Measurements from ENCODE around the gene PTPRN2. TPM values are rescaled to one million over a fixed set of nuclear protein-coding genes. Genes with fewer than 3 reads are reported as not detected.
"Not testable (repeated sequence)": the region's sequence is repeated elsewhere in the genome, so short reads cannot be mapped to it uniquely, and the experiment has no call there.

The PTPRN2 gene
- total RNA-seq, 2 experiments from 2014 or later, result 7.0 to 7.2 TPM

- POLR2A ChIA-PET, result interaction anchor here (0.7 kb wide), 1 partner anchor 506 kb away, joined by 3 read pairs; no protein-coding TSS in a partner anchor
- H3K4me3 Mint-ChIP-seq, result no peak overlapping the region
- ATAC-seq (no peak), DNase-seq (no peak)
- H3K27ac Mint-ChIP-seq, result no peak overlapping the region
- H3K9me3 Mint-ChIP-seq (ENCODE audit: insufficient read depth), result no peaks in the 10 kb centered on the region
- no peaks in the 10 kb centered on the region for H3K36me3 Mint-ChIP-seq (ENCODE audit: low read depth)
- no peaks in the 10 kb centered on the region for H3K27me3 Mint-ChIP-seq (ENCODE audit: low read depth)
- peaks cover 14% of the 10 kb centered on the region for H3K4me1 Mint-ChIP-seq (ENCODE audit: low read depth)
- CTCF ChIA-PET, result no interaction called here
Measured at GRCh38 chr7:157848508-157849340, 738.9 kb downstream of the PTPRN2 start.

DNA sequence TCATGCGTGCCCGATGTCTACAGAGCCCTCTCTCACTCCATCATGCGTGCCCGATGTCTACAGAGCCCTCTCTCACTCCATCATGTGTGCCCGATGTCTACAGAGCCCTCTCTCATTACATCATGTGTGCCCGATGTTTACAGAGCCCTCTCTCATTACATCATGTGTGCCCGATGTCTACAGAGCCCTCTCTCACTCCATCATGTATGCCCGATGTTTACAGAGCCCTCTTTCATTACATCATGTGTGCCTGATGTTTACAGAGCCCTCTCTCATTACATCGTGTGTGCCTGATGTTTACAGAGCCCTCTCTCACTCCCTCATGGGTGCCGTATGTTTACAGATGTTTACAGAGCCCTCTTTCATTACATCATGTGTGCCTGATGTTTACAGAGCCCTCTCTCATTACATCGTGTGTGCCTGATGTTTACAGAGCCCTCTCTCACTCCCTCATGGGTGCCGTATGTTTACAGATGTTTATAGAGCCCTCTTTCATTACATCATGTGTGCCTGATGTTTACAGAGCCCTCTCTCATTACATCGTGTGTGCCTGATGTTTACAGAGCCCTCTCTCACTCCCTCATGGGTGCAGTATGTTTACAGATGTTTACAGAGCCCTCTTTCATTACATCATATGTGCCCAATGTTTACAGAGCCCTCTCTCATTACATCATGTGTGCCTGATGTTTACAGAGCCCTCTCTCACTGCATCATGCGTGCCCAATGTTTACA lies 739.7 kb downstream of the PTPRN2 start:
- DNase-seq; POLR2A ChIA-PET; ATAC-seq; H3K36me3 Mint-ChIP-seq (ENCODE audit: low read depth); H3K4me3 Mint-ChIP-seq; H3K27ac Mint-ChIP-seq; CTCF ChIA-PET; H3K27me3 Mint-ChIP-seq (ENCODE audit: low read depth); H3K9me3 Mint-ChIP-seq (ENCODE audit: insufficient read depth): not testable (repeated sequence)
- peaks cover 14% of the 10 kb centered on the region for H3K4me1 Mint-ChIP-seq (ENCODE audit: low read depth)

- H3K36me3 Mint-ChIP-seq (ENCODE audit: low read depth); H3K9me3 Mint-ChIP-seq (ENCODE audit: insufficient read depth); H3K27me3 Mint-ChIP-seq (ENCODE audit: low read depth); POLR2A ChIA-PET; H3K4me3 Mint-ChIP-seq; H3K27ac Mint-ChIP-seq; DNase-seq; ATAC-seq; H3K4me1 Mint-ChIP-seq (ENCODE audit: low read depth); CTCF ChIA-PET: not testable (repeated sequence)
Measured at GRCh38 chr7:157846746-157847145, 740.9 kb downstream of the PTPRN2 start.

DNA sequence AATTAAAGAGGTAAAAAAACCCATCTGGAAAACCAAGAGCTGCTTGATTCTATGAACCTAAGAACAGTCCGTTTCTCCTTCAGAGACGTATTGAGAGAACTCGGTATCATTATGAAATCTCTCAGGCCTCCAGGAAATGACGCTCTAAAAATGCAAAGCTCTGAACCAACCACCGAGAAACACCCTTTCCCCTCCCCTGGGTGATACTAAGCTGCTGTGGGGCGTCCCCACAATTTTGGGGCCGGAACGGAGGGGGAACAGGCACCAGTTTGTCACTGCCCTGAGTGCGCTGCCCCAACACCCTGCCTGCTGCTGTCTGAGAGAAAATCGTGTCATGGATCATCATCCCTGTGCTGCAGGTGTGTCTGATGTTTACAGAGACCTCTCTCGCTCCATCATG lies 741.4 kb downstream of the PTPRN2 start:
- H3K27ac Mint-ChIP-seq, result no peak overlapping the region
- H3K36me3 Mint-ChIP-seq (ENCODE audit: low read depth), result no peaks in the 10 kb centered on the region
- no peaks in the 10 kb centered on the region for H3K9me3 Mint-ChIP-seq (ENCODE audit: insufficient read depth)
- ATAC-seq (no peak), DNase-seq (no peak)
- peaks cover 5% of the 10 kb centered on the region for H3K4me1 Mint-ChIP-seq (ENCODE audit: low read depth)
- POLR2A ChIA-PET, result no interaction called here
- no peak overlapping the region for H3K4me3 Mint-ChIP-seq
- CTCF ChIA-PET, result no interaction called here
- H3K27me3 Mint-ChIP-seq (ENCODE audit: low read depth), result no peaks in the 10 kb centered on the region

DNA sequence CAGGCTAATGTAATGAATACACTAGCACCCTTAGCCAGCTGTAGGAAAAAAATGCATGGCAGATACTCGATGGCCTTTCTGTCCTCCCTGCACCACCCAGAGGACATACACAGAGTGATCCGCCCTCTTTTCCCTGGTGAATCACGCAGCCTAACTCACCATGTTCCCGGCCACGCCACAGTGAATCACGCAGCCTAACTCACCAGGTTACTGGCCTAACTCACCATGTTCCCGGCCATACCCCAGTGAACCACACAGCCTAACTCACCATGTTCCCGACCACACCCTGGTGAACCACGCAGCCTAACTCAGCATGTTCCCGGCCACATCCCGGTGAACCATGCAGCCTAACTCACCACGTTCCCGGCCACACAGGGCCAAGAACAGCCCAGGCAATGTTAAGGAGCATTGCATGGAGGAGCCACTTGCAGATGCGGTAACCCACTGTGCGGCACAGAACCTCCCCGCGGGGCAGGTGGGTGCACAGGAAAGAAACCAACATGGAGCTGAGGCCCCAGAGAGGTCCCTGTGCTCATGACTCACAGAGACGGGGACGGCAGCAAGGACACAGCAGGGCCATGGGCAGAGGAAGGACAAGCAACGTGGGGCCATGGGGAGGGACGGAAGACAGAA lies 742.3 kb downstream of the PTPRN2 start:
- POLR2A ChIA-PET, result no interaction called here
- CTCF ChIA-PET, result no interaction called here
- no peak overlapping the region for H3K27ac Mint-ChIP-seq
- DNase-seq (no peak), ATAC-seq (no peak)
- no peaks in the 10 kb centered on the region for H3K36me3 Mint-ChIP-seq (ENCODE audit: low read depth)
- H3K9me3 Mint-ChIP-seq (ENCODE audit: insufficient read depth), result no peaks in the 10 kb centered on the region
- no peaks in the 10 kb centered on the region for H3K27me3 Mint-ChIP-seq (ENCODE audit: low read depth)
- H3K4me3 Mint-ChIP-seq, result no peak overlapping the region
- no peaks in the 10 kb centered on the region for H3K4me1 Mint-ChIP-seq (ENCODE audit: low read depth)

GRCh38 chr7:157844611-157845010 lies 743.0 kb downstream of the PTPRN2 start:
- ChIA-PET CTCF (no interaction called here), POLR2A (no interaction called here)
- H3K9me3 Mint-ChIP-seq (ENCODE audit: insufficient read depth), result no peaks in the 10 kb centered on the region
- H3K27ac Mint-ChIP-seq, result no peak overlapping the region
- H3K4me1 Mint-ChIP-seq (ENCODE audit: low read depth), result no peaks in the 10 kb centered on the region
- no peaks in the 10 kb centered on the region for H3K36me3 Mint-ChIP-seq (ENCODE audit: low read depth)
- ATAC-seq, result no peak
- no peaks in the 10 kb centered on the region for H3K27me3 Mint-ChIP-seq (ENCODE audit: low read depth)
- no peak for DNase-seq
- no peak overlapping the region for H3K4me3 Mint-ChIP-seq

- no peak for ATAC-seq
- Mint-ChIP-seq H3K27me3 (ENCODE audit: low read depth) (no peaks in the 10 kb centered on the region), H3K4me3 (no peak overlapping the region), H3K27ac (no peak overlapping the region), H3K4me1 (ENCODE audit: low read depth) (no peaks in the 10 kb centered on the region), H3K36me3 (ENCODE audit: low read depth) (no peaks in the 10 kb centered on the region), H3K9me3 (ENCODE audit: insufficient read depth) (no peaks in the 10 kb centered on the region)
- ChIA-PET CTCF (no interaction called here), POLR2A (no interaction called here)
- no peak for DNase-seq
Measured at GRCh38 chr7:157844141-157844540, 743.5 kb downstream of the PTPRN2 start.

DNA sequence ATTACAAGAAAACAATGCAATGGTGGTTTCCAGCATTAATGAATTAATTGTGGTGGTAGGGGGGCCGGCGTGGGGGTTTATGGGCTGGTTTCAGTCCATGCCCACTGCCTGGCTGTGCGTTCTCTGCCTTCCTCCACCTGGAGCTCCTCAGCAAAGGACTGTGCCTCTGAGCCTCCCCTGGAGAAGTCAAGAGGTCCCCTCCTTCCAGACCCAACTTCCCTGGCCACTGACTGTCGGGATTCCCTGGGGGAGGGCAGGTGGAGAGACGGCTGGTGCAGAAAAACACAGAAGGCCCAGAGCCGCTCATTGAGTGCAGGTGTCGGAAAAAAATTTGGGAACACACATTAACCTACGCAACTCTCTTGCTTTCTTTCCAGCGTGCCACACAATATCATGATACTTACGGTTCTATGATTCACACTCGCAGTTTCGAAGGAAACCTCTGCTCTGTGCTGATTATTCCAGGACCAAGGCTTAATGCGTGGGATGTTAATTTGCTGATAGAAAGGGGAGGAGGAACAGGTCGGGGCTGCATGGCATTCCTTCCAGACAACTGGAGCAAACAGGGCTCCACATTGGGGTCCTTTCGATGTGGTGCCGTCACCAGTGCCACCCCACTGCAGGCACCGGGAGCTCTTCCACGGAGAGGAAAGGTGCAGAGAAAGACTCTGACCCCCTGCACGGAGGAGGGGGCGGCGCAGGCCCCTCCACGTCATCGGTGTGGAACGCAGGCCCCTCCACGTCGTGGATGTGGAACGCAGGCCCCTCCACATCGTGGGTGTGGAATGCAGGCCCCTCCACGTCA lies 744.1 kb downstream of the PTPRN2 start:
- Mint-ChIP-seq H3K9me3 (ENCODE audit: insufficient read depth) (no peaks in the 10 kb centered on the region), H3K4me3 (no peak overlapping the region), H3K4me1 (ENCODE audit: low read depth) (no peaks in the 10 kb centered on the region), H3K36me3 (ENCODE audit: low read depth) (no peaks in the 10 kb centered on the region), H3K27me3 (ENCODE audit: low read depth) (no peaks in the 10 kb centered on the region), H3K27ac (no peak overlapping the region)
- CTCF ChIA-PET, result no interaction called here
- POLR2A ChIA-PET, result no interaction called here
- no peak for ATAC-seq
- no peak for DNase-seq

GRCh38 chr7:157841773-157842370 lies 745.8 kb downstream of the PTPRN2 start:
- no peaks in the 10 kb centered on the region for H3K27me3 Mint-ChIP-seq (ENCODE audit: low read depth)
- H3K27ac Mint-ChIP-seq, result no peak overlapping the region
- ATAC-seq, result no peak

GRCh38 chr7:157840914-157841772 lies 746.5 kb downstream of the PTPRN2 start:
- Mint-ChIP-seq H3K27me3 (ENCODE audit: low read depth) (no peaks in the 10 kb centered on the region), H3K36me3 (ENCODE audit: low read depth) (no peaks in the 10 kb centered on the region), H3K9me3 (ENCODE audit: insufficient read depth) (no peaks in the 10 kb centered on the region), H3K4me1 (ENCODE audit: low read depth) (no peaks in the 10 kb centered on the region), H3K27ac (no peak overlapping the region), H3K4me3 (no peak overlapping the region)
- no peak for ATAC-seq
- ChIA-PET CTCF (no interaction called here), POLR2A (no interaction called here)
- no peak for DNase-seq

More at GRCh38 chr7:157841773-157842370, 745.8 kb downstream of the PTPRN2 start:
- H3K36me3 Mint-ChIP-seq (ENCODE audit: low read depth), result no peaks in the 10 kb centered on the region
- H3K4me3 Mint-ChIP-seq, result no peak overlapping the region
- CTCF ChIA-PET, result no interaction called here
- POLR2A ChIA-PET, result no interaction called here
- no peak for DNase-seq
- H3K4me1 Mint-ChIP-seq (ENCODE audit: low read depth), result no peaks in the 10 kb centered on the region
- H3K9me3 Mint-ChIP-seq (ENCODE audit: insufficient read depth), result no peaks in the 10 kb centered on the region

Measured in activated CD8-positive, alpha-beta T cell treated with anti-CD3 and anti-CD28 coated beads, Interleukin-2, amount 10 ng/mL, durations not matched to agents 7 days and 5 days (primary cell).